Measurements from ENCODE around the gene ALS2.
"Not testable (repeated sequence)": the region's sequence is repeated elsewhere in the genome, so short reads cannot be mapped to it uniquely, and the experiment has no call there.

ALS2 gene

GRCh38 chr2:201674298-201674697 lies 106.4 kb downstream of the ALS2 start:
- Histone ChIP-seq H3K27ac (replicated peaks) (no peak overlapping the region), H3K27me3 (ENCODE audit: insufficient read depth, poor library complexity, severe bottlenecking) (no peaks in the 10 kb centered on the region), H3K4me3 (replicated peaks; ENCODE audit: insufficient read depth, low read length) (no peak overlapping the region)
- TF ChIP-seq GABPA (IDR thresholded peaks at IDR 0.05; ENCODE audit: low read depth) (no peak), POLR2AphosphoS5 (IDR thresholded peaks at IDR 0.05; ENCODE audit: low read depth) (no peak), SPI1 (IDR thresholded peaks at IDR 0.05; ENCODE audit: borderline replicate concordance, low read depth) (no peak), CTCF (IDR thresholded peaks at IDR 0.05; ENCODE audit: insufficient read depth, low read length) (no peak)
- TF ChIP-seq, protein P1, sequence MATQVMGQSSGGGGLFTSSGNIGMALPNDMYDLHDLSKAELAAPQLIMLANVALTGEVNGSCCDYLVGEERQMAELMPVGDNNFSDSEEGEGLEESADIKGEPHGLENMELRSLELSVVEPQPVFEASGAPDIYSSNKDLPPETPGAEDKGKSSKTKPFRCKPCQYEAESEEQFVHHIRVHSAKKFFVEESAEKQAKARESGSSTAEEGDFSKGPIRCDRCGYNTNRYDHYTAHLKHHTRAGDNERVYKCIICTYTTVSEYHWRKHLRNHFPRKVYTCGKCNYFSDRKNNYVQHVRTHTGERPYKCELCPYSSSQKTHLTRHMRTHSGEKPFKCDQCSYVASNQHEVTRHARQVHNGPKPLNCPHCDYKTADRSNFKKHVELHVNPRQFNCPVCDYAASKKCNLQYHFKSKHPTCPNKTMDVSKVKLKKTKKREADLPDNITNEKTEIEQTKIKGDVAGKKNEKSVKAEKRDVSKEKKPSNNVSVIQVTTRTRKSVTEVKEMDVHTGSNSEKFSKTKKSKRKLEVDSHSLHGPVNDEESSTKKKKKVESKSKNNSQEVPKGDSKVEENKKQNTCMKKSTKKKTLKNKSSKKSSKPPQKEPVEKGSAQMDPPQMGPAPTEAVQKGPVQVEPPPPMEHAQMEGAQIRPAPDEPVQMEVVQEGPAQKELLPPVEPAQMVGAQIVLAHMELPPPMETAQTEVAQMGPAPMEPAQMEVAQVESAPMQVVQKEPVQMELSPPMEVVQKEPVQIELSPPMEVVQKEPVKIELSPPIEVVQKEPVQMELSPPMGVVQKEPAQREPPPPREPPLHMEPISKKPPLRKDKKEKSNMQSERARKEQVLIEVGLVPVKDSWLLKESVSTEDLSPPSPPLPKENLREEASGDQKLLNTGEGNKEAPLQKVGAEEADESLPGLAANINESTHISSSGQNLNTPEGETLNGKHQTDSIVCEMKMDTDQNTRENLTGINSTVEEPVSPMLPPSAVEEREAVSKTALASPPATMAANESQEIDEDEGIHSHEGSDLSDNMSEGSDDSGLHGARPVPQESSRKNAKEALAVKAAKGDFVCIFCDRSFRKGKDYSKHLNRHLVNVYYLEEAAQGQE (IDR thresholded peaks at IDR 0.05; ENCODE audit: insufficient replicate concordance, low read depth): no peak
- no peak for DNase-seq (ENCODE audit: low read depth in 1 of 2, low spot score in 1 of 2)

DNA sequence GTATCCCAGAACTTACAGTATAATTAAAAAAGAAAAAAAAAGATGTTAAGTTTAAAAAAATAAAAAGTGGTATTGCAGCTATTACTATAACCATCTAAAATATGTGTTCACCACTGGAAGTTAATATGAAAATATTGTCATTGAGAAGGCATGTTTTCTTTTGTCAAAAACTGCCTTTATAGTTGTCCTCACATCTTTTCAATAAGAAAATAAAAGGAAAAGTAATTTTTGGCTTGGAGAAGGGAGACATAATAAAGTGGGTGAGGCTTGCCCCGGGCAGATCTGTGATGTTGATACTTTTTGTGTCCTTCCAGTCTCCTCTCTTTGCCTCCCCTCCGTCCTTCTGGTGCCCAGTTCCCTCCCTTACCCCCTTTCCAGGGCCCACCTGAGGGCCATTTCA lies 107.2 kb downstream of the ALS2 start:
- TF ChIP-seq, protein P1 (IDR thresholded peaks at IDR 0.05; ENCODE audit: insufficient replicate concordance, low read depth): no peak
- no peak for TF ChIP-seq POLR2AphosphoS5 (IDR thresholded peaks at IDR 0.05; ENCODE audit: low read depth)
- TF ChIP-seq CTCF (IDR thresholded peaks at IDR 0.05; ENCODE audit: insufficient read depth, low read length): no peak
- TF ChIP-seq SPI1 (IDR thresholded peaks at IDR 0.05; ENCODE audit: borderline replicate concordance, low read depth): no peak
- TF ChIP-seq GABPA (IDR thresholded peaks at IDR 0.05; ENCODE audit: low read depth): no peak
- Histone ChIP-seq H3K4me3 (replicated peaks; ENCODE audit: insufficient read depth, low read length) (no peak overlapping the region), H3K27ac (replicated peaks) (no peak overlapping the region), H3K27me3 (ENCODE audit: insufficient read depth, poor library complexity, severe bottlenecking) (no peaks in the 10 kb centered on the region)
- no peak for DNase-seq (ENCODE audit: low read depth in 1 of 2, low spot score in 1 of 2)

- not testable (repeated sequence) for H3K4me3 ChIP-seq (replicated peaks; ENCODE audit: insufficient read depth, low read length); H3K27me3 ChIP-seq (ENCODE audit: insufficient read depth, poor library complexity, severe bottlenecking); DNase-seq (ENCODE audit: low read depth in 1 of 2, low spot score in 1 of 2); H3K27ac ChIP-seq (replicated peaks)
Observed at GRCh38 chr2:201671205-201671604, 109.5 kb downstream of the ALS2 start.

DNA sequence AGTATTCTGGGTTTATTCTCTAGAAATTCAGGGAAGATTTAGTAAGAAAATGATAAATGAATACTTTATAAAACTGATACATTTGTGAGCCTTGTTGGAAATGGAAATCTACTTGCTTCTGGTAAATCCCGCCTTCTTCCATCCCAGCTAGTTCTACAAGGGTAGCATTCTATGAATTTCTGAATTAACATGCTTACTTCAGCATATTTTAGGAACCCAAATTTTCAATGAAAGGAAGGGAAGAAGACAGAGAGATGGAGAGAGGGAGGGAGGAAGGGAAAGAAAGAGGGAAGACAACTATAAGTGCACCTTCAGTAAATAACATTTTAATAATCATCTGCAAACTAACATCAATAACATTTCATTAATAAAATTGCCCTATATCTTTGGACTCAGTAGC lies 110.9 kb downstream of the ALS2 start:
- Histone ChIP-seq H3K4me3 (replicated peaks; ENCODE audit: insufficient read depth, low read length) (no peak overlapping the region), H3K27ac (replicated peaks) (no peak overlapping the region), H3K27me3 (ENCODE audit: insufficient read depth, poor library complexity, severe bottlenecking) (no peaks in the 10 kb centered on the region)
- TF ChIP-seq CTCF (IDR thresholded peaks at IDR 0.05; ENCODE audit: insufficient read depth, low read length): no peak
- TF ChIP-seq SPI1 (IDR thresholded peaks at IDR 0.05; ENCODE audit: borderline replicate concordance, low read depth): no peak
- TF ChIP-seq POLR2AphosphoS5 (IDR thresholded peaks at IDR 0.05; ENCODE audit: low read depth): no peak
- TF ChIP-seq, protein P1 (IDR thresholded peaks at IDR 0.05; ENCODE audit: insufficient replicate concordance, low read depth): no peak
- no peak for TF ChIP-seq GABPA (IDR thresholded peaks at IDR 0.05; ENCODE audit: low read depth)
- DNase-seq (ENCODE audit: low read depth in 1 of 2, low spot score in 1 of 2): no peak
